HepG2 (cell line): ENCODE results near the gene PLAA. TPM values are rescaled to one million over a fixed set of nuclear protein-coding genes. Genes with fewer than 3 reads are reported as not detected.

Experiments
- ARHGAP35 ChIP-seq: sonication (generic); formaldehyde crosslinking; IDR thresholded peaks from 2 replicates; pipeline ENCODE4 v1.9.0; 2022; ENCODE audit warnings: mild to moderate bottlenecking, inconsistent platforms, moderate library complexity, missing genetic modification reagents, borderline replicate concordance
- JARID2 ChIP-seq: sonication (generic); formaldehyde crosslinking; IDR thresholded peaks from 2 replicates; pipeline ENCODE4 v1.8.1; 2023; ENCODE audit warnings: missing genetic modification reagents, inconsistent platforms; ENCODE audit not compliant: insufficient replicate concordance
- JUND ChIP-seq: sonication (generic); formaldehyde crosslinking; IDR thresholded peaks from 2 replicates; pipeline ENCODE4 v1.8.0; 2022; ENCODE audit warnings: mild to moderate bottlenecking, missing genetic modification reagents
- KMT2B ChIP-seq: IDR thresholded peaks from 2 replicates; pipeline ENCODE4 v1.6.1; 2016; ENCODE audit warnings: missing genetic modification reagents, missing compliant biosample characterization
- NFE2 ChIP-seq: sonication (generic); formaldehyde crosslinking; IDR thresholded peaks from 2 replicates; pipeline ENCODE4 v1.4.0; 2020; ENCODE audit warnings: missing genetic modification reagents
- NFIB ChIP-seq: sonication (generic); formaldehyde crosslinking; IDR thresholded peaks from 2 replicates; pipeline ENCODE4 v1.9.0; 2021; ENCODE audit warnings: missing genetic modification reagents, mild to moderate bottlenecking, borderline replicate concordance
- NR2F2 ChIP-seq: IDR thresholded peaks from 2 replicates; pipeline ENCODE4 v1.6.1; 2012; ENCODE audit warnings: low read depth, inconsistent platforms, borderline replicate concordance
- SMARCC2 ChIP-seq: fragments of 450-650 bp; IDR thresholded peaks from 2 replicates; pipeline ENCODE4 v1.6.1; 2017; ENCODE audit warnings: antibody characterized with exemption, mild to moderate bottlenecking
- SNRNP70 ChIP-seq: fragments of 200-400 bp; formaldehyde crosslinking; IDR thresholded peaks from 2 replicates; pipeline ENCODE4 v1.6.1; 2017; ENCODE audit warnings: mild to moderate bottlenecking, low read depth, low read length, moderate library complexity
- SP5 ChIP-seq: IDR thresholded peaks from 2 replicates; pipeline ENCODE4 v1.6.1; 2016; ENCODE audit warnings: low read depth, borderline replicate concordance
- TBX3 ChIP-seq: fragments of 450-650 bp; IDR thresholded peaks from 2 replicates; pipeline ENCODE4 v1.6.1; 2017; ENCODE audit warnings: antibody characterized with exemption, mild to moderate bottlenecking, inconsistent platforms, borderline replicate concordance
- TEAD2 ChIP-seq: sonication (generic); formaldehyde crosslinking; IDR thresholded peaks from 2 replicates; pipeline ENCODE4 v1.9.0; 2021; ENCODE audit warnings: missing genetic modification reagents
- YEATS4 ChIP-seq: sonication (generic); formaldehyde crosslinking; IDR thresholded peaks from 2 replicates; pipeline ENCODE4 v1.4.0; 2020; ENCODE audit warnings: missing genetic modification reagents, borderline replicate concordance
- ZFYVE20 ChIP-seq: sonication (generic); formaldehyde crosslinking; IDR thresholded peaks from 2 replicates; pipeline ENCODE4 v1.8.0; 2023; ENCODE audit warnings: low read depth, mild to moderate bottlenecking, moderate library complexity, missing genetic modification reagents, borderline replicate concordance
- ZNF446 ChIP-seq: sonication (generic); formaldehyde crosslinking; IDR thresholded peaks from 2 replicates; pipeline ENCODE4 v1.5.0; 2020; ENCODE audit warnings: mild to moderate bottlenecking, missing genetic modification reagents
- ZNF549 ChIP-seq: sonication (generic); formaldehyde crosslinking; IDR thresholded peaks from 2 replicates; pipeline ENCODE4 v1.5.0; 2020; ENCODE audit warnings: missing genetic modification reagents
- ZNF557 ChIP-seq: sonication (generic); formaldehyde crosslinking; IDR thresholded peaks from 2 replicates; pipeline ENCODE4 v1.4.0; 2020; ENCODE audit warnings: missing genetic modification reagents
- ZNF615 ChIP-seq: sonication (generic); formaldehyde crosslinking; IDR thresholded peaks from 2 replicates; pipeline ENCODE4 v1.5.0; 2020; ENCODE audit warnings: mild to moderate bottlenecking, missing genetic modification reagents, borderline replicate concordance
- ZNF670 ChIP-seq: sonication (generic); formaldehyde crosslinking; IDR thresholded peaks from 2 replicates; pipeline ENCODE4 v1.8.0; 2022; ENCODE audit warnings: mild to moderate bottlenecking, missing genetic modification reagents, borderline replicate concordance
- polyA plus RNA-seq, 8 experiments: library from polyadenylated mRNA; depleted of rRNA in 3 of 8; stranded (reverse) in 7 of 8; unstranded in 1 of 8; fragments of >200 nt; fragmentation: Illumina TruSeq in 4 of 8; extraction: Trizol in 4 of 8; gene quantifications; 2 replicates each; pipeline versions ENCODE4 v1.2.1 to v1.2.3, GENCODE V29; 2011 to 2016; ENCODE audit warnings: low read depth in 4 of 8, missing spikeins in 1 of 8, mixed read lengths in 1 of 8; ENCODE audit not compliant: insufficient read depth in 1 of 8
- total RNA-seq, 5 experiments: library from RNA; depleted of rRNA; stranded (reverse); fragments of >200 nt; fragmentation: Illumina TruSeq; extraction: Trizol; gene quantifications; 2 replicates each; pipeline ENCODE4 v1.2.3, GENCODE V29; 2016; ENCODE audit warnings: low read depth in 1 of 5
- TF ChIP-seq, protein P1 (sequence below): sonication (generic); formaldehyde crosslinking; IDR thresholded peaks from 2 replicates; pipeline ENCODE4 v1.8.0; 2022; ENCODE audit warnings: missing genetic modification reagents, mild to moderate bottlenecking, moderate library complexity, borderline replicate concordance
- TF ChIP-seq, protein P2 (sequence below): sonication (generic); formaldehyde crosslinking; IDR thresholded peaks from 2 replicates; pipeline ENCODE4 v1.8.0; 2022; ENCODE audit warnings: mild to moderate bottlenecking, missing genetic modification reagents
- TF ChIP-seq, protein P3 (sequence below): sonication (generic); formaldehyde crosslinking; IDR thresholded peaks from 2 replicates; pipeline ENCODE4 v1.5.0; 2020; ENCODE audit warnings: mild to moderate bottlenecking, missing genetic modification reagents, borderline replicate concordance

PLAA gene
- total and polyA plus RNA-seq, 2 of the 13 experiments (the other 11 are each of a cell fraction or from before 2014, with no cell fraction given) = 5.8 to 22.9 TPM

DNA sequence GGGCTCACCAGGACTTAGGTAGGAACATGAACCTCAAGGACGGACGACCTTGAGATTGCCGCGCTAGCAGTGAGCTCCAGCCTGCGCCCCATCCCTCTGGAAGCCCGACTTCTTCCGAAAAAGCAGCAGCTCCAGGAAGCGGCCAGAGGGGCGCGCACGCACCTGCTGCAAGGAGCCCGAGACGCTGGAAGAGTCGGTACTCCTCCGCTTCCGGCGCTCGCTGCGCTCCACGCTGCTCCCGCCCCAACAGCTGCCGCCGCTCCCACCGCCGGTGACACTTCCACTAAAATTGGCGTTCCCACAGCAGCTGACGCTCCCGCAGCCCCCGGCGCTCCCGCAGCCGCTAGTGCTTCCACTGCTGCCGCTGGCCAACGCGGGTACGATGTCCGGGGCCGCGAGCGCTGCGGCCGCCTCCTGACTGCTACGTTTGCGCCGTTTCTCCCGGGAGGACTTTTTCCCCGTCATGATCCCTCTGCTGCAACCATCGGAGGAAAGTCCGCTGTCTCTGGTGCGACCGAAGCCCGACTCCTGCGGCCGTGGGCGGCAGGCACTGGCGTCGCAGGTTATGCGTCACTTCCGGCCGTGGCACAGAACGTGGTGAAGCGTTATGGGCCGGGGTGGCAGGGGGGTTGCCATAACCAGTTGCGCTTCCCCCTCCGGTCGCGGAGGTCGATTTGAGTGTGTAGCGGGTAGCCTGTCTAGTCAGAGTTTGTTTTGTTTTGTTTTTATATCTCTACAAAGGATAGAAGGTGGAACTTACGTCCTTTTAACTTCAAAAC, 54.6 kb downstream of the PLAA start, which contains the start of gene CAAP1 (continued):
- TF ChIP-seq, protein P1, sequence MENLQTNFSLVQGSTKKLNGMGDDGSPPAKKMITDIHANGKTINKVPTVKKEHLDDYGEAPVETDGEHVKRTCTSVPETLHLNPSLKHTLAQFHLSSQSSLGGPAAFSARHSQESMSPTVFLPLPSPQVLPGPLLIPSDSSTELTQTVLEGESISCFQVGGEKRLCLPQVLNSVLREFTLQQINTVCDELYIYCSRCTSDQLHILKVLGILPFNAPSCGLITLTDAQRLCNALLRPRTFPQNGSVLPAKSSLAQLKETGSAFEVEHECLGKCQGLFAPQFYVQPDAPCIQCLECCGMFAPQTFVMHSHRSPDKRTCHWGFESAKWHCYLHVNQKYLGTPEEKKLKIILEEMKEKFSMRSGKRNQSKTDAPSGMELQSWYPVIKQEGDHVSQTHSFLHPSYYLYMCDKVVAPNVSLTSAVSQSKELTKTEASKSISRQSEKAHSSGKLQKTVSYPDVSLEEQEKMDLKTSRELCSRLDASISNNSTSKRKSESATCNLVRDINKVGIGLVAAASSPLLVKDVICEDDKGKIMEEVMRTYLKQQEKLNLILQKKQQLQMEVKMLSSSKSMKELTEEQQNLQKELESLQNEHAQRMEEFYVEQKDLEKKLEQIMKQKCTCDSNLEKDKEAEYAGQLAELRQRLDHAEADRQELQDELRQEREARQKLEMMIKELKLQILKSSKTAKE = peak; percentile 55; the same call in 1 of the 2 replicates
- TF ChIP-seq SP5 (peak; percentile 50; the same call in 1 of the 2 replicates), ZNF615 (CRISPR knock-in tag) (0 out of 2 replicates have a peak, but pooled peaks have one; percentile 90), JUND (CRISPR knock-in tag) (0 out of 2 replicates have a peak, but pooled peaks have one; percentile 10), ZFYVE20 (CRISPR knock-in tag) (no peak), JARID2 (CRISPR knock-in tag) (no peak), NFIB (CRISPR knock-in tag) (no peak), SMARCC2 (no peak), ZNF670 (CRISPR knock-in tag) (no peak; the same call in 1 of the 2 replicates), TEAD2 (CRISPR knock-in tag) (no peak), ZNF557 (CRISPR knock-in tag) (no peak; the same call in 1 of the 2 replicates), NFE2 (CRISPR knock-in tag) (no peak), ARHGAP35 (peak; percentile 91; the same call in 1 of the 2 replicates), SNRNP70 (no peak), YEATS4 (peak; percentile 99), ZNF549 (no peak), KMT2B (CRISPR knock-in tag) (peak; percentile 100), NR2F2 (no peak), ZNF446 (CRISPR knock-in tag) (no peak; the same call in 1 of the 2 replicates), TBX3 (no peak; the same call in 1 of the 2 replicates)
- TF ChIP-seq, protein P2, sequence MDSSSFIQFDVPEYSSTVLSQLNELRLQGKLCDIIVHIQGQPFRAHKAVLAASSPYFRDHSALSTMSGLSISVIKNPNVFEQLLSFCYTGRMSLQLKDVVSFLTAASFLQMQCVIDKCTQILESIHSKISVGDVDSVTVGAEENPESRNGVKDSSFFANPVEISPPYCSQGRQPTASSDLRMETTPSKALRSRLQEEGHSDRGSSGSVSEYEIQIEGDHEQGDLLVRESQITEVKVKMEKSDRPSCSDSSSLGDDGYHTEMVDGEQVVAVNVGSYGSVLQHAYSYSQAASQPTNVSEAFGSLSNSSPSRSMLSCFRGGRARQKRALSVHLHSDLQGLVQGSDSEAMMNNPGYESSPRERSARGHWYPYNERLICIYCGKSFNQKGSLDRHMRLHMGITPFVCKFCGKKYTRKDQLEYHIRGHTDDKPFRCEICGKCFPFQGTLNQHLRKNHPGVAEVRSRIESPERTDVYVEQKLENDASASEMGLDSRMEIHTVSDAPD (CRISPR knock-in tag) = 0 out of 2 replicates have a peak, but pooled peaks have one; percentile 86
- TF ChIP-seq, protein P3, sequence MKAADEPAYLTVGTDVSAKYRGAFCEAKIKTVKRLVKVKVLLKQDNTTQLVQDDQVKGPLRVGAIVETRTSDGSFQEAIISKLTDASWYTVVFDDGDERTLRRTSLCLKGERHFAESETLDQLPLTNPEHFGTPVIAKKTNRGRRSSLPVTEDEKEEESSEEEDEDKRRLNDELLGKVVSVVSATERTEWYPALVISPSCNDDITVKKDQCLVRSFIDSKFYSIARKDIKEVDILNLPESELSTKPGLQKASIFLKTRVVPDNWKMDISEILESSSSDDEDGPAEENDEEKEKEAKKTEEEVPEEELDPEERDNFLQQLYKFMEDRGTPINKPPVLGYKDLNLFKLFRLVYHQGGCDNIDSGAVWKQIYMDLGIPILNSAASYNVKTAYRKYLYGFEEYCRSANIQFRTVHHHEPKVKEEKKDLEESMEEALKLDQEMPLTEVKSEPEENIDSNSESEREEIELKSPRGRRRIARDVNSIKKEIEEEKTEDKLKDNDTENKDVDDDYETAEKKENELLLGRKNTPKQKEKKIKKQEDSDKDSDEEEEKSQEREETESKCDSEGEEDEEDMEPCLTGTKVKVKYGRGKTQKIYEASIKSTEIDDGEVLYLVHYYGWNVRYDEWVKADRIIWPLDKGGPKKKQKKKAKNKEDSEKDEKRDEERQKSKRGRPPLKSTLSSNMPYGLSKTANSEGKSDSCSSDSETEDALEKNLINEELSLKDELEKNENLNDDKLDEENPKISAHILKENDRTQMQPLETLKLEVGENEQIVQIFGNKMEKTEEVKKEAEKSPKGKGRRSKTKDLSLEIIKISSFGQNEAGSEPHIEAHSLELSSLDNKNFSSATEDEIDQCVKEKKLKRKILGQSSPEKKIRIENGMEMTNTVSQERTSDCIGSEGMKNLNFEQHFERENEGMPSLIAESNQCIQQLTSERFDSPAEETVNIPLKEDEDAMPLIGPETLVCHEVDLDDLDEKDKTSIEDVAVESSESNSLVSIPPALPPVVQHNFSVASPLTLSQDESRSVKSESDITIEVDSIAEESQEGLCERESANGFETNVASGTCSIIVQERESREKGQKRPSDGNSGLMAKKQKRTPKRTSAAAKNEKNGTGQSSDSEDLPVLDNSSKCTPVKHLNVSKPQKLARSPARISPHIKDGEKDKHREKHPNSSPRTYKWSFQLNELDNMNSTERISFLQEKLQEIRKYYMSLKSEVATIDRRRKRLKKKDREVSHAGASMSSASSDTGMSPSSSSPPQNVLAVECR (CRISPR knock-in tag) = peak; percentile 97
